OCI-LY3 (cell line): ENCODE measurements around the gene MCUR1.
"Not testable (repeated sequence)": the region's sequence is repeated elsewhere in the genome, so short reads cannot be mapped to it uniquely, and the experiment has no call there.

Source experiments
- H2AFZ ChIP-seq: fragments of 200-600, 300-600 bp; shearing (Covaris generic); 2 replicates; pipeline ENCODE4 v1.6.0; 2014; ENCODE audit warnings: antibody characterized with exemption, low read depth, low read length
- H3K27ac ChIP-seq: fragments of 200-600, 300-600 bp; sonication (generic); 2 replicates; pipeline ENCODE4 v1.5.1; 2014; ENCODE audit warnings: mild to moderate bottlenecking, low read length, moderate library complexity, mixed read lengths
- H3K27me3 ChIP-seq: fragments of 200-600, 300-600 bp; sonication (generic); 2 replicates; pipeline ENCODE4 v1.6.1; 2014; ENCODE audit warnings: low read depth, low read length, mixed read lengths
- H3K36me3 ChIP-seq: fragments of 200-600, 300-600 bp; sonication (generic); replicated peaks from 2 replicates; pipeline ENCODE3; 2014; ENCODE audit warnings: low read depth, low read length, mixed read lengths
- H3K4me1 ChIP-seq: fragments of 300-600, 200-600 bp; sonication (generic); 2 replicates; pipeline ENCODE4 v1.6.1; 2014; ENCODE audit warnings: low read length, mixed read lengths
- H3K4me2 ChIP-seq: fragments of 200-600, 300-600 bp; sonication (generic); 2 replicates; pipeline ENCODE4 v1.6.1; 2014; ENCODE audit warnings: low read length, mixed read lengths
- H3K4me3 ChIP-seq: fragments of 300-600, 200-600 bp; sonication (generic); 2 replicates; pipeline ENCODE4 v1.5.1; 2014; ENCODE audit warnings: antibody characterized with exemption, mild to moderate bottlenecking, low read length, moderate library complexity
- H3K79me2 ChIP-seq: fragments of 300-600, 200-600 bp; shearing (Covaris generic); 2 replicates; pipeline ENCODE4 v1.6.1; 2014; ENCODE audit warnings: mild to moderate bottlenecking, low read length, mixed read lengths
- H3K9ac ChIP-seq: fragments of 300-600, 200-600 bp; shearing (Covaris generic); 2 replicates; pipeline ENCODE4 v1.6.0; 2014; ENCODE audit warnings: mild to moderate bottlenecking, low read length, moderate library complexity
- H3K9me3 ChIP-seq: fragments of 200-600, 300-600 bp; shearing (Covaris generic); 2 replicates; pipeline ENCODE4 v1.6.1; 2014; ENCODE audit warnings: low read length, mixed read lengths; ENCODE audit not compliant: insufficient read depth
- H4K20me1 ChIP-seq: fragments of 200-600, 300-600 bp; sonication (generic); 2 replicates; pipeline ENCODE4 v1.6.1; 2016; ENCODE audit warnings: low read length, mixed read lengths; ENCODE audit not compliant: insufficient read depth
- EZH2phosphoT487 ChIP-seq: fragments of 200-600 bp; shearing (Covaris generic); IDR thresholded peaks from 2 replicates; pipeline ENCODE4 v1.6.1; 2018; ENCODE audit warnings: antibody characterized with exemption, mixed run types, low read depth
- TF ChIP-seq, protein P1 (sequence below): fragments of 200-600, 300-600 bp; sonication (generic); IDR thresholded peaks from 2 replicates; pipeline ENCODE4 v1.5.1; 2014; ENCODE audit warnings: antibody characterized with exemption, low read length, low read depth

The MCUR1 gene

GRCh38 chr6:13838616-13839015, 24.3 kb upstream of the MCUR1 start:
- no peak for TF ChIP-seq EZH2phosphoT487
- TF ChIP-seq, protein P1, sequence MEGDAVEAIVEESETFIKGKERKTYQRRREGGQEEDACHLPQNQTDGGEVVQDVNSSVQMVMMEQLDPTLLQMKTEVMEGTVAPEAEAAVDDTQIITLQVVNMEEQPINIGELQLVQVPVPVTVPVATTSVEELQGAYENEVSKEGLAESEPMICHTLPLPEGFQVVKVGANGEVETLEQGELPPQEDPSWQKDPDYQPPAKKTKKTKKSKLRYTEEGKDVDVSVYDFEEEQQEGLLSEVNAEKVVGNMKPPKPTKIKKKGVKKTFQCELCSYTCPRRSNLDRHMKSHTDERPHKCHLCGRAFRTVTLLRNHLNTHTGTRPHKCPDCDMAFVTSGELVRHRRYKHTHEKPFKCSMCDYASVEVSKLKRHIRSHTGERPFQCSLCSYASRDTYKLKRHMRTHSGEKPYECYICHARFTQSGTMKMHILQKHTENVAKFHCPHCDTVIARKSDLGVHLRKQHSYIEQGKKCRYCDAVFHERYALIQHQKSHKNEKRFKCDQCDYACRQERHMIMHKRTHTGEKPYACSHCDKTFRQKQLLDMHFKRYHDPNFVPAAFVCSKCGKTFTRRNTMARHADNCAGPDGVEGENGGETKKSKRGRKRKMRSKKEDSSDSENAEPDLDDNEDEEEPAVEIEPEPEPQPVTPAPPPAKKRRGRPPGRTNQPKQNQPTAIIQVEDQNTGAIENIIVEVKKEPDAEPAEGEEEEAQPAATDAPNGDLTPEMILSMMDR: no peak
- Histone ChIP-seq H3K36me3 (no peaks in the 10 kb centered on the region), H4K20me1 (no peaks in the 10 kb centered on the region), H3K9ac (no peak overlapping the region), H2AFZ (no peak overlapping the region), H3K4me1 (peaks cover 16% of the 10 kb centered on the region), H3K9me3 (no peaks in the 10 kb centered on the region), H3K79me2 (no peaks in the 10 kb centered on the region), H3K27ac (no peak overlapping the region), H3K4me2 (no peak overlapping the region), H3K27me3 (no peaks in the 10 kb centered on the region), H3K4me3 (no peak overlapping the region)

DNA sequence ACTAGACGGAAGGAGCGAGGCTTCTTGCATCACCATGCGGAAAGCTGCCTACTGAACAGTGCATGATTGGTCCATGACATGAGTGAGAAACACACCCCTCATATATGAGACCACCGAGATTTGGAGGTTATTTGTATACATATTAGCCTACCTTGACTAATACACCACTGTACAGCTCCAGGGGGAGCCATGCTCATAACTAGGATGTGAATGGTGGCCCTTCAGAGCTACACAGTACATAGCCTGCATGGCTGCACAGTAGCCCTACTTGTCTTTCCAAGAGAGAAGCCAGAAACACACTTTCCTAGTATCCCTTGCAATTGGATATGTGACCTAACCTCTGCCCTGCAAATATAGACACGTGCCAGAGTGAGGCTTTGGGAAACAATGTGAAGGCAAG, 21.8 kb upstream of the MCUR1 start:
- Histone ChIP-seq H3K9ac (no peak overlapping the region), H3K79me2 (no peaks in the 10 kb centered on the region), H3K9me3 (no peaks in the 10 kb centered on the region), H3K27ac (no peak overlapping the region), H3K36me3 (no peaks in the 10 kb centered on the region), H3K4me2 (no peak overlapping the region), H3K27me3 (no peaks in the 10 kb centered on the region), H3K4me1 (peaks cover 28% of the 10 kb centered on the region), H3K4me3 (no peak overlapping the region), H4K20me1 (no peaks in the 10 kb centered on the region), H2AFZ (no peak overlapping the region)
- no peak for TF ChIP-seq EZH2phosphoT487
- TF ChIP-seq, protein P1: no peak

DNA sequence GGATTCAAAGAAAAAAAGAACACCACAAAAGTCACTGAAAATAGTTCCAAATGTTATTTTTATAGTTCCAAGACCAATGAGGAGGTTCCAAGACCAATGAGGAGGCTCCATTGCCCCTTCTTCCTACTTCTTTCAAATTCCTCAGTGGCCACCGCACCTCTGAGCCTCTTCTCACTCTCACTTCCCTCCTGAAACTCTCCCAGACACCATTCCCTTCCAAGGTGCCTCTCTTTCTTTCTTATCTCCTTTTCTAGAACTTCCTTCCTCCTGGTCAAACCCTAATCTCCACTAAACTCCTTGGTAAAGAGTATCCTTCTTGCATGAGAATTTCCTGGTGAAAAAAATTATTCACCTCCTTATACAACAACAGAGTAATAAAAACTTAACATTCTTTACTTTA, 20.4 kb upstream of the MCUR1 start:
- TF ChIP-seq, protein P1: no peak
- no peak for TF ChIP-seq EZH2phosphoT487
- no peaks in the 10 kb centered on the region for H3K36me3 ChIP-seq

DNA sequence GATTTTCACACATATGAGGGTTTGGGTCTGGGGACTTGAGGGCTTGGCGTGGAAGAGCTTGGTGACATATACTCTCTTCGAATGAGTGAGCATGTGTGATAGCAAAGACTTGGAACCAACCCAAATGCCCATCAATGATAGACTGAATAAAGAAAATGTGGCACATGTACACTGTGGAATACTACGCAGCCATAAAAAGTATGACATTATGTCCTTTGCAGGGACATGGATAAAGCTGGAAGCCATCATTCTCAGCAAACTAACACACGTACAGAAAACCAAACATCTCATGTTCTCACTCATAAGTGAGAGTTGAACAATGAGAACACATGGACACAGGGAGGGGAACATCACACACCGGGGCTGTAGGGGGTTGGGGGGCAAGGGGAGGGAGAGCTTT, 19.7 kb upstream of the MCUR1 start:
- H4K20me1 ChIP-seq, H2AFZ ChIP-seq, H3K27ac ChIP-seq, H3K36me3 ChIP-seq, H3K79me2 ChIP-seq, H3K4me3 ChIP-seq, H3K4me2 ChIP-seq, H3K27me3 ChIP-seq, H3K9ac ChIP-seq, H3K9me3 ChIP-seq: not testable (repeated sequence)
- H3K4me1 ChIP-seq: peaks cover 37% of the 10 kb centered on the region

More for the DNA sequence above, 20.4 kb upstream of the MCUR1 start:
- Histone ChIP-seq H3K9ac (no peak overlapping the region), H3K27ac (no peak overlapping the region), H3K4me2 (no peak overlapping the region), H3K9me3 (no peaks in the 10 kb centered on the region), H4K20me1 (no peaks in the 10 kb centered on the region), H3K4me3 (no peak overlapping the region), H2AFZ (no peak overlapping the region), H3K4me1 (peaks cover 37% of the 10 kb centered on the region), H3K79me2 (no peaks in the 10 kb centered on the region), H3K27me3 (no peaks in the 10 kb centered on the region)

DNA sequence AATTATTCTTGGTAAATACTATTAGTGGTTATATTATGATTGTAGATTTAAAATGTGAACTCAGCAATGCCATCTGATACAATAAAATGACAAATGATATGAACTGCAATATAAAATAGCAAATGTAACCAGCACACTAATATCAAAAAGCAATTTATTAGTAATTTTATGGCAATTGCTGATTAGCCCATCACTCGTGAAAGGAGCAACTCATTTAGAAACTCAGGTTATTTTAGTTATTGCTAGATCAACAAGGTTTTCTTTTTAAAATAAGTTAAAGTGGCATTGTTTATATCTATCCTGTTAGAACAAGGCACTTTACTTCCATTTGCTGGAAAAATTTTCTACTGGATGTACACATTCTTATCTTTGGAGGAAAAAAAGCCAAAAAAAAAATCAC, 18.4 kb upstream of the MCUR1 start:
- no peak for TF ChIP-seq EZH2phosphoT487
- TF ChIP-seq, protein P1: no peak
- Histone ChIP-seq H2AFZ (no peak overlapping the region), H4K20me1 (no peaks in the 10 kb centered on the region), H3K79me2 (no peaks in the 10 kb centered on the region), H3K36me3 (no peaks in the 10 kb centered on the region), H3K9me3 (no peaks in the 10 kb centered on the region), H3K4me1 (peaks cover 37% of the 10 kb centered on the region), H3K27ac (no peak overlapping the region), H3K9ac (no peak overlapping the region), H3K4me2 (no peak overlapping the region), H3K27me3 (no peaks in the 10 kb centered on the region), H3K4me3 (no peak overlapping the region)
